SK-N-SH (cell line): Measurements from ENCODE around the gene FRAS1. TPM values are rescaled to one million over a fixed set of nuclear protein-coding genes. Genes with fewer than 3 reads are reported as not detected.
A peak's percentile ranks its signal among the peaks of the same experiment; 100 is the strongest.

Experiments used
- CTCF ChIA-PET: fragments of 300-600, 350-600 bp; formaldehyde crosslinking; extraction: SDS; loops from one replicate; lab custom pipeline; 2021; lab: Yijun Ruan, JAX
- POLR2A ChIA-PET: fragments of 350-600 bp; sonication (Branson Sonifier 250); formaldehyde crosslinking; extraction: SDS; loops from one replicate; lab custom pipeline; 2020; ENCODE audit warnings: antibody characterized with exemption, inconsistent platforms; lab: Yijun Ruan, JAX
- DNase-seq: peaks from one replicate; pipeline ENCODE4 v3.0.0; 2012
- H2AFZ ChIP-seq: fragments of 200-600 bp; sonication (generic); 2 replicates; pipeline ENCODE4 v1.8.1; 2016; ENCODE audit warnings: antibody characterized with exemption, mild to moderate bottlenecking, low read depth
- H3F3A ChIP-seq: fragments of 200-600 bp; sonication (generic); replicated peaks from 2 replicates; pipeline ENCODE3; 2016; ENCODE audit warnings: antibody characterized with exemption, mild to moderate bottlenecking; ENCODE audit not compliant: insufficient read depth
- H3K27ac ChIP-seq, 2 experiments: fragments of 200-500 bp in 1 of 2; fragments of 200-600 bp in 1 of 2; sonication (Bioruptor generic) in 1 of 2; sonication (generic), shearing (Covaris generic) in 1 of 2; 2 replicates each; pipeline versions ENCODE4 v1.5.1 to v1.6.1; 2014 to 2016; ENCODE audit warnings: low read depth in 2 of 2, inconsistent platforms in 1 of 2, low read length in 1 of 2, mild to moderate bottlenecking in 1 of 2, mixed read lengths in 1 of 2
- H3K27me3 ChIP-seq: fragments of 200-600 bp; sonication (generic), shearing (Covaris generic); 2 replicates; pipeline ENCODE4 v1.6.1; 2016; ENCODE audit warnings: mixed run types; ENCODE audit not compliant: insufficient read depth
- H3K36me3 ChIP-seq, 2 experiments: fragments of 200-500 bp in 1 of 2; fragments of 200-600 bp in 1 of 2; sonication (Bioruptor generic) in 1 of 2; sonication (generic) in 1 of 2; replicated peaks in 1 of 2; 2 replicates each; pipeline versions ENCODE3 to v1.5.1; 2014 to 2016; ENCODE audit warnings: low read length in 1 of 2, mild to moderate bottlenecking in 1 of 2; ENCODE audit not compliant: insufficient read depth in 2 of 2, control insufficient read depth in 1 of 2
- H3K4me1 ChIP-seq, 2 experiments: fragments of 200-500 bp in 1 of 2; fragments of 200-600 bp in 1 of 2; sonication (Bioruptor generic) in 1 of 2; sonication (generic), shearing (Covaris generic) in 1 of 2; 2 replicates each; pipeline versions ENCODE4 v1.5.1 to v1.6.1; 2014 to 2016; ENCODE audit warnings: low read depth in 1 of 2, low read length in 1 of 2, mixed run types in 1 of 2; ENCODE audit not compliant: insufficient read depth in 2 of 2, control insufficient read depth in 1 of 2
- H3K4me2 ChIP-seq: fragments of 200-600 bp; sonication (generic), shearing (Covaris generic); 2 replicates; pipeline ENCODE4 v1.6.1; 2017; ENCODE audit warnings: mixed run types
- H3K4me3 ChIP-seq, 2 experiments: fragments of 200-500 bp in 1 of 2; fragments of 200-600 bp in 1 of 2; sonication (Bioruptor generic) in 1 of 2; sonication (generic), shearing (Covaris generic) in 1 of 2; 2 replicates each; pipeline versions ENCODE4 v1.5.1 to v1.8.1; 2014 to 2016; ENCODE audit warnings: low read depth in 2 of 2, inconsistent platforms in 1 of 2, low read length in 1 of 2, mild to moderate bottlenecking in 1 of 2, mixed read lengths in 1 of 2, moderate library complexity in 1 of 2
- H3K79me2 ChIP-seq: fragments of 200-600 bp; sonication (generic); 2 replicates; pipeline ENCODE4 v1.8.1; 2017; ENCODE audit warnings: mild to moderate bottlenecking; ENCODE audit not compliant: insufficient read depth
- H3K9ac ChIP-seq: fragments of 200-600 bp; sonication (generic); 2 replicates; pipeline ENCODE4 v1.6.1; 2017; ENCODE audit warnings: mixed run types
- H3K9me2 ChIP-seq: fragments of 200-600 bp; sonication (generic); 2 replicates; pipeline ENCODE4 v1.6.1; 2017; ENCODE audit warnings: mixed run types
- H3K9me3 ChIP-seq: fragments of 200-600 bp; sonication (generic); 2 replicates; pipeline ENCODE4 v1.6.1; 2017; ENCODE audit warnings: mixed run types, mild to moderate bottlenecking, moderate library complexity
- H4K20me1 ChIP-seq: fragments of 200-600 bp; sonication (generic); 2 replicates; pipeline ENCODE4 v1.6.1; 2017; ENCODE audit warnings: mild to moderate bottlenecking, mixed run types; ENCODE audit not compliant: insufficient read depth
- CHD2 ChIP-seq: fragments of 150-350 bp; IDR thresholded peaks from 2 replicates; pipeline ENCODE4 v1.6.1; 2018; ENCODE audit warnings: low read length; ENCODE audit not compliant: partially characterized antibody
- EP300 ChIP-seq, 2 experiments: IDR thresholded peaks; 2 replicates each; pipeline versions ENCODE4 v1.4.0 to v1.6.1; 2012; ENCODE audit warnings: borderline replicate concordance in 1 of 2, low read depth in 1 of 2, low read length in 1 of 2
- FOSL2 ChIP-seq: IDR thresholded peaks from 2 replicates; pipeline ENCODE4 v1.4.0; 2012; ENCODE audit warnings: low read depth, mild to moderate bottlenecking, moderate library complexity, borderline replicate concordance
- FOXJ3 ChIP-seq: sonication (generic); formaldehyde crosslinking; IDR thresholded peaks from 2 replicates; pipeline ENCODE4 v1.5.1; 2020; ENCODE audit warnings: mild to moderate bottlenecking, missing genetic modification reagents
- GABPA ChIP-seq: IDR thresholded peaks from 2 replicates; pipeline ENCODE4 v1.4.0; 2012; ENCODE audit warnings: low read depth, mild to moderate bottlenecking
- JUND ChIP-seq: IDR thresholded peaks from 2 replicates; pipeline ENCODE4 v1.4.0; 2012
- MEF2A ChIP-seq: IDR thresholded peaks from 2 replicates; pipeline ENCODE4 v1.4.0; 2012; ENCODE audit warnings: low read depth, borderline replicate concordance
- MXI1 ChIP-seq: IDR thresholded peaks from 2 replicates; pipeline ENCODE4 v1.6.1; 2012; ENCODE audit warnings: mild to moderate bottlenecking, low read depth, low read length, improper control_type of control experiment
- RCOR1 ChIP-seq: fragments of 150-350 bp; IDR thresholded peaks from 2 replicates; pipeline ENCODE4 v1.6.1; 2017; ENCODE audit warnings: antibody characterized with exemption, low read length
- RFX5 ChIP-seq: IDR thresholded peaks from 2 replicates; pipeline ENCODE4 v1.6.1; 2012; ENCODE audit warnings: mild to moderate bottlenecking, improper control_type of control experiment, low read length
- RXRA ChIP-seq: IDR thresholded peaks from 2 replicates; pipeline ENCODE4 v1.4.0; 2012; ENCODE audit warnings: low read depth, mild to moderate bottlenecking, borderline replicate concordance
- SIN3A ChIP-seq: IDR thresholded peaks from 2 replicates; pipeline ENCODE4 v1.6.1; 2012; ENCODE audit warnings: low read depth, mild to moderate bottlenecking, low read length, moderate library complexity, borderline replicate concordance
- TAF1 ChIP-seq: IDR thresholded peaks from 2 replicates; pipeline ENCODE4 v1.6.1; 2012; ENCODE audit warnings: low read depth, mild to moderate bottlenecking, low read length, moderate library complexity, borderline replicate concordance
- TEAD4 ChIP-seq: IDR thresholded peaks from 2 replicates; pipeline ENCODE4 v1.4.0; 2012; ENCODE audit warnings: mild to moderate bottlenecking, borderline replicate concordance; ENCODE audit not compliant: insufficient read depth
- YY1 ChIP-seq: IDR thresholded peaks from 2 replicates; pipeline ENCODE4 v1.4.0; 2012; ENCODE audit warnings: low read depth, mild to moderate bottlenecking
- WGBS: methylation state at CpG from one replicate; pipeline ENCODE4 v1.1.6; 2017; ENCODE audit warnings: low lambda C conversion rate; 5-methylcytosine and 5-hydroxymethylcytosine counted together
- polyA plus RNA-seq, 3 experiments: library from polyadenylated mRNA; depleted of rRNA; stranded (reverse); fragments of >200 nt; gene quantifications; 2 replicates each; pipeline ENCODE4 v1.2.3, GENCODE V29; 2012
- TF ChIP-seq, protein P1 (sequence below): fragments of 150-350 bp; IDR thresholded peaks from 2 replicates; pipeline ENCODE4 v1.6.1; 2017; ENCODE audit warnings: antibody characterized with exemption, low read length, low read depth, borderline replicate concordance
- TF ChIP-seq, protein P2 (sequence below): fragments of 200-600 bp; sonication (generic); IDR thresholded peaks from 2 replicates; pipeline ENCODE4 v1.6.1; 2017; ENCODE audit warnings: antibody characterized with exemption, mild to moderate bottlenecking, moderate library complexity
- TF ChIP-seq, protein P3 (sequence below): IDR thresholded peaks from 2 replicates; pipeline ENCODE4 v1.4.0; 2012; ENCODE audit warnings: low read depth
- TF ChIP-seq, protein P4 (sequence below): IDR thresholded peaks from 2 replicates; pipeline ENCODE4 v1.6.1; 2012; ENCODE audit warnings: mild to moderate bottlenecking, low read depth, low read length, moderate library complexity
- TF ChIP-seq, protein P5 (sequence below): IDR thresholded peaks from 2 replicates; pipeline ENCODE4 v1.4.0; 2012; ENCODE audit warnings: low read depth, borderline replicate concordance

FRAS1 gene
- polyA plus RNA-seq, 1 of the 3 experiments (the other 2 are of a cell fraction), result 8.3 TPM

DNA sequence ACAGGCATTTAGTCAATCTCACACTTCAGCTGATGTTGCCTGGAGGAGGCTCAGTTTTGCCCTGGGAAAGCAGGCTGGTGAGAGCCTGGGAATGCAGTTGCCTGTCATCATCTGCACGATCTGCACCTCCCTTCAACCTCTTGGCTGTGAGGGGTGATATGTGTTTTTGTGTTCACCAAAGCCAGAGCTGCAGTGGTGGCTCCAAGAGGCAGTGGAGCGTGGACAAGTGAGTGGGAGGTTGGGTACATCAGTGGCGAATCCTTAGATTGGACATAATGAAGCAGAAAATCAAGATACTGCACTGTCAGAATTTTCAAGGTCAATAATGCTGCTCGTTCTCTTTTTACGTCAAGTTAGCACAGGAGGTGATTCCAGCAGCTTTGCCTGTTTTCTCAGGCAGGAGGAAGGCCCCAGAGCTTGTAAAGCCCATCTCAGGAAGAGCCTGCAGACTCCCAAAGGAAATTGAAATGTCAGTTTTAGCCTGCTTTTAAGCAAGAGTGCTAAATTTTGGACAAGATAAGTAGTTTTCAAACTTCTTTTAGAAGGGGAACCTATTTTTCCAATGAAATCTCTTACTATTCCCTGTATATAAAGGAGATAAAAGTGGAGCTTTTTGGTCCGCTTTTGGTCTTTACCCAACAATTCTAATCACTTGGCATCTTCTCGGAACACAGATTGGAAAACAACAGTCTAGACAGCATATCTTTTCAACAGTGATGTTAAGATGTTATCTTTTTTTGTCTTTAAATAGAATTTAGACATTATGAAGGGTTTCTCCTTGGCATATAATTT, 92.8 kb downstream of the FRAS1 start:
- no peaks in the 10 kb centered on the region for H3K9me2 ChIP-seq
- peak overlapping the region; percentile 33 to 50; a peak in 2 of 4 replicates for H3K27ac ChIP-seq
- no peaks in the 10 kb centered on the region for H3K27me3 ChIP-seq
- peaks cover 0 to 3% of the 10 kb centered on the region in 2 experiments; a peak in 1 of 4 replicates for H3K4me1 ChIP-seq
- no peaks in the 10 kb centered on the region for H3K79me2 ChIP-seq
- H3F3A ChIP-seq, result no peaks in the 10 kb centered on the region
- H3K9ac ChIP-seq, result no peak overlapping the region
- H2AFZ ChIP-seq, result no peak overlapping the region
- TF ChIP-seq FOSL2, result no peak
- TF ChIP-seq, protein P1, sequence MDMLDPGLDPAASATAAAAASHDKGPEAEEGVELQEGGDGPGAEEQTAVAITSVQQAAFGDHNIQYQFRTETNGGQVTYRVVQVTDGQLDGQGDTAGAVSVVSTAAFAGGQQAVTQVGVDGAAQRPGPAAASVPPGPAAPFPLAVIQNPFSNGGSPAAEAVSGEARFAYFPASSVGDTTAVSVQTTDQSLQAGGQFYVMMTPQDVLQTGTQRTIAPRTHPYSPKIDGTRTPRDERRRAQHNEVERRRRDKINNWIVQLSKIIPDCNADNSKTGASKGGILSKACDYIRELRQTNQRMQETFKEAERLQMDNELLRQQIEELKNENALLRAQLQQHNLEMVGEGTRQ, result no peak
- DNase-seq, result no peak
- no peak overlapping the region for H3K4me2 ChIP-seq
- ChIA-PET CTCF (interaction anchor here (2.1 kb wide), 1 partner anchor 91 kb away, joined by 7 read pairs; no protein-coding TSS in a partner anchor), POLR2A (no interaction called here)
- no peaks in the 10 kb centered on the region for H3K36me3 ChIP-seq
- H3K9me3 ChIP-seq, result no peaks in the 10 kb centered on the region
- 81% methylated on average over 7 of the region's 7 CpGs for WGBS
- H3K4me3 ChIP-seq, result no peak overlapping the region
- H4K20me1 ChIP-seq, result no peaks in the 10 kb centered on the region

DNA sequence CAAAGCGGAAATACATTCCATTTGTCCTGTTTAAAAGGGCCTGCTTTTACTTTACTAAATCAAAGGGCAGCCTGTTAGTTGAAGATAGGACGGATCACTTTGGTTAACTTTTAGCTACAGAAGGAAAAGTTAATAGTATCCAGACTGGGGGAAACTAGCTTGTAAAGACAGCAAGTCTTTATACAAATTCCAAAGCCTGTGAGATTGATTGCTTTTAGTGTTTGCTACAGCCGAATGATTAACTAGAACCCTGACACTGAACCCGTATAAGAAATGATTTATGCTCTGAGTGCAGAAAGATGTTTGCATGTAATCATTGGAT, 93.4 kb downstream of the FRAS1 start:
- Histone ChIP-seq H3K36me3 (no peaks in the 10 kb centered on the region), H3K9me2 (no peaks in the 10 kb centered on the region), H3K27ac (peak overlapping the region in 1 of 2 experiments; percentile 6; a peak in 1 of 4 replicates), H3K4me1 (peaks cover 0 to 3% of the 10 kb centered on the region in 2 experiments; a peak in 2 of 4 replicates), H3K4me2 (no peak overlapping the region), H3K4me3 (no peak overlapping the region), H2AFZ (no peak overlapping the region), H3K79me2 (no peaks in the 10 kb centered on the region), H3K9me3 (no peaks in the 10 kb centered on the region), H3K27me3 (no peaks in the 10 kb centered on the region), H3K9ac (no peak overlapping the region), H4K20me1 (no peaks in the 10 kb centered on the region), H3F3A (no peaks in the 10 kb centered on the region)
- DNase-seq, result no peak
- ChIA-PET POLR2A (no interaction called here), CTCF (interaction anchor here (2.1 kb wide), 1 partner anchor 91 kb away, joined by 7 read pairs; no protein-coding TSS in a partner anchor)
- WGBS, result 74% methylated on average over 4 of the region's 4 CpGs
- TF ChIP-seq MEF2A (no peak), TEAD4 (no peak), SIN3A (no peak), RFX5 (no peak), YY1 (no peak), RXRA (no peak), EP300 (IDR thresholded peaks at IDR 0.05; ENCODE audit: borderline replicate concordance in 1 of 2, low read depth in 1 of 2, low read length in 1 of 2) (no peak), CHD2 (no peak), JUND (no peak), FOXJ3 (CRISPR knock-in tag) (no peak), MXI1 (no peak), RCOR1 (no peak), GABPA (no peak), TAF1 (no peak), FOSL2 (no peak)
- TF ChIP-seq, protein P2, sequence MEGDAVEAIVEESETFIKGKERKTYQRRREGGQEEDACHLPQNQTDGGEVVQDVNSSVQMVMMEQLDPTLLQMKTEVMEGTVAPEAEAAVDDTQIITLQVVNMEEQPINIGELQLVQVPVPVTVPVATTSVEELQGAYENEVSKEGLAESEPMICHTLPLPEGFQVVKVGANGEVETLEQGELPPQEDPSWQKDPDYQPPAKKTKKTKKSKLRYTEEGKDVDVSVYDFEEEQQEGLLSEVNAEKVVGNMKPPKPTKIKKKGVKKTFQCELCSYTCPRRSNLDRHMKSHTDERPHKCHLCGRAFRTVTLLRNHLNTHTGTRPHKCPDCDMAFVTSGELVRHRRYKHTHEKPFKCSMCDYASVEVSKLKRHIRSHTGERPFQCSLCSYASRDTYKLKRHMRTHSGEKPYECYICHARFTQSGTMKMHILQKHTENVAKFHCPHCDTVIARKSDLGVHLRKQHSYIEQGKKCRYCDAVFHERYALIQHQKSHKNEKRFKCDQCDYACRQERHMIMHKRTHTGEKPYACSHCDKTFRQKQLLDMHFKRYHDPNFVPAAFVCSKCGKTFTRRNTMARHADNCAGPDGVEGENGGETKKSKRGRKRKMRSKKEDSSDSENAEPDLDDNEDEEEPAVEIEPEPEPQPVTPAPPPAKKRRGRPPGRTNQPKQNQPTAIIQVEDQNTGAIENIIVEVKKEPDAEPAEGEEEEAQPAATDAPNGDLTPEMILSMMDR, result no peak
- TF ChIP-seq, protein P3, sequence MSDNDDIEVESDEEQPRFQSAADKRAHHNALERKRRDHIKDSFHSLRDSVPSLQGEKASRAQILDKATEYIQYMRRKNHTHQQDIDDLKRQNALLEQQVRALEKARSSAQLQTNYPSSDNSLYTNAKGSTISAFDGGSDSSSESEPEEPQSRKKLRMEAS, result no peak
- TF ChIP-seq, protein P4, sequence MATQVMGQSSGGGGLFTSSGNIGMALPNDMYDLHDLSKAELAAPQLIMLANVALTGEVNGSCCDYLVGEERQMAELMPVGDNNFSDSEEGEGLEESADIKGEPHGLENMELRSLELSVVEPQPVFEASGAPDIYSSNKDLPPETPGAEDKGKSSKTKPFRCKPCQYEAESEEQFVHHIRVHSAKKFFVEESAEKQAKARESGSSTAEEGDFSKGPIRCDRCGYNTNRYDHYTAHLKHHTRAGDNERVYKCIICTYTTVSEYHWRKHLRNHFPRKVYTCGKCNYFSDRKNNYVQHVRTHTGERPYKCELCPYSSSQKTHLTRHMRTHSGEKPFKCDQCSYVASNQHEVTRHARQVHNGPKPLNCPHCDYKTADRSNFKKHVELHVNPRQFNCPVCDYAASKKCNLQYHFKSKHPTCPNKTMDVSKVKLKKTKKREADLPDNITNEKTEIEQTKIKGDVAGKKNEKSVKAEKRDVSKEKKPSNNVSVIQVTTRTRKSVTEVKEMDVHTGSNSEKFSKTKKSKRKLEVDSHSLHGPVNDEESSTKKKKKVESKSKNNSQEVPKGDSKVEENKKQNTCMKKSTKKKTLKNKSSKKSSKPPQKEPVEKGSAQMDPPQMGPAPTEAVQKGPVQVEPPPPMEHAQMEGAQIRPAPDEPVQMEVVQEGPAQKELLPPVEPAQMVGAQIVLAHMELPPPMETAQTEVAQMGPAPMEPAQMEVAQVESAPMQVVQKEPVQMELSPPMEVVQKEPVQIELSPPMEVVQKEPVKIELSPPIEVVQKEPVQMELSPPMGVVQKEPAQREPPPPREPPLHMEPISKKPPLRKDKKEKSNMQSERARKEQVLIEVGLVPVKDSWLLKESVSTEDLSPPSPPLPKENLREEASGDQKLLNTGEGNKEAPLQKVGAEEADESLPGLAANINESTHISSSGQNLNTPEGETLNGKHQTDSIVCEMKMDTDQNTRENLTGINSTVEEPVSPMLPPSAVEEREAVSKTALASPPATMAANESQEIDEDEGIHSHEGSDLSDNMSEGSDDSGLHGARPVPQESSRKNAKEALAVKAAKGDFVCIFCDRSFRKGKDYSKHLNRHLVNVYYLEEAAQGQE, result no peak
- TF ChIP-seq, protein P5, sequence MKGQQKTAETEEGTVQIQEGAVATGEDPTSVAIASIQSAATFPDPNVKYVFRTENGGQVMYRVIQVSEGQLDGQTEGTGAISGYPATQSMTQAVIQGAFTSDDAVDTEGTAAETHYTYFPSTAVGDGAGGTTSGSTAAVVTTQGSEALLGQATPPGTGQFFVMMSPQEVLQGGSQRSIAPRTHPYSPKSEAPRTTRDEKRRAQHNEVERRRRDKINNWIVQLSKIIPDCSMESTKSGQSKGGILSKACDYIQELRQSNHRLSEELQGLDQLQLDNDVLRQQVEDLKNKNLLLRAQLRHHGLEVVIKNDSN, result no peak
